NCI-H2171 treated with DMSO at 0.1 percent for 48 hours (cell line): ENCODE results near the gene TMEM33.
A peak's percentile ranks its signal among the peaks of the same experiment; 100 is the strongest.

Source experiments
- DNase-seq: peaks from one replicate; lab custom pipeline; 2025; lab: John Stamatoyannopoulos, UW

TMEM33 gene

DNA sequence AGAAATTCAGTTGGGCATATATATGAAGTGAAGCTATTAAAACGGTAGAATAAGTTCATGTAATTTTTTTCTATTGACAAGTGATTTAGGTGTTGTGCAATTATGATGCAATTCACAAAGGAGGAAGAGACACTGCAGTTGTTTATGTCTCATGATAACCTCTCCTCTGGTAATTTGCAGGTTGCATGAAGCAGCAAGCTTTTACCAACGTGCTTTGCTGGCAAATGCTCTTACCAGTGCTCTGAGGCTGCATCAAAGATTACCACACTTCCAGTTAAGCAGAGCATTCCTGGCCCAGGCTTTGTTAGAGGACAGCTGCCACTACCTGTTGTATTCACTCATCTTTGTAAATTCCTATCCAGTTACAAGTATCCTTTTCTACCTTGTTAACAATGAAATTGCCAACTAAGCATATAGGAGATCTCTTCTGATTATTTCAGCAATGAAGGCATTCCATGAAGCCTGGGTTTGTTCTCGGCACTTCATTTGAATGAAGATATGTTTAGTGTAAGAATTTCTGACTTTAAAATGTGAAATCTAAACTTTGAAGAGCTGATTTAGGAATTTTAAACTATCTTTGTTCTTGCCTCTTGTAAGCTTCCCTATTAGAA, 3.9 kb downstream of the TMEM33 start:
- no peak for DNase-seq

DNA sequence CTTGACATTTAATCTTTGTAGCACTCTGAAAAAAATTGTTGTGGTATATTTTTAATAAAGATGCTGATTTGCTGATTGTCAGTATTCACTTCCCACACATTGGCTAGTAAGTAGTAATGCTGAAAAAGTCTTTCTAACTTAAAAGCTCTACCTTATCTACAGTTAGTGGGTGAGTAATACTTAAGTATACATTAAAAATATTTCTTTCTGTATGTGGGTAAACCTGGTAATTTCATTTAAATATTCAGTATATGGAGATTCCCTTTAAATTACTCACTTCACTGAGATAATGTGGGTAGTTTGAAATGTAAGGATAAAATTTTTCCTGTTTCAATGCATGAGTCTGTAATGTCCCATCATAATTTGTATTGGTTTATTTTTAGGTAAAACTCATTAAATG, 5.6 kb downstream of the TMEM33 start:
- DNase-seq, result no peak

DNA sequence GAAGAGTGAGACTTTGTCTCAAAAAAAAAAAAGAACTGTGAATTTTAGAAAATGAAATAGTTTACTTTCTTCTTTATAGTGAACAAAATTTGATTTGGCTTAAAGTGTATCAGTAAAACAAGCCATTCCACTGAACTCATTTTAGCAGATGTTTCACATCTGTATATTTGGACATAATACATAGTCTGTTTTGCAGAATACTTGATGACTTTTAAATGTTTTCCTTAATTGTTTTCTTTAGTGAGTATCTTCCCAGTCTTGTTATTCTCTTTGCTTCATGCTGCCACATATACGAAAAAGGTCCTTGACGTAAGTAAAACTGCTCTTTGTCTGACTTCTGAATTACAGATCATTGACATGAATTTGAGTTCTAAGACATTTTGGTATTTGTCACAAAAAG, 8.3 kb downstream of the TMEM33 start:
- DNase-seq, result no peak

DNA sequence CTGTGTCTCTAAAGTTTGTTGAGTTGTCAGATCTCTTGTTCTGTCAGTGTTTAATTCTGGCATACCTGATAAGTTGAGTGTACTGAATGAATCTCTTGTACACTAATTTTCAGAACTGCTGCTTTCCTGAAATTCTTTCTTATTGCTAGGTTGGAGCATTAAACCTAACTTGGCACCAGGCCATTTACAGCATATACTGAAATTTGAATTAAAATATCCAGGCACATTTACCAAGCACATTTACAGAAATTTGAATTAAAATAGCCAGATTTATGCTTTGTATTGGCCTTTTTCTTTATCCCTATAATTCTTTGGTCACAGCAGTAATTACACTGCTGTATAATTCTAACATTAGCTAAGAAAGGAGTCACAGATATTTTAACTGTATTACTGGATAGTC, 8.9 kb downstream of the TMEM33 start:
- no peak for DNase-seq

DNA sequence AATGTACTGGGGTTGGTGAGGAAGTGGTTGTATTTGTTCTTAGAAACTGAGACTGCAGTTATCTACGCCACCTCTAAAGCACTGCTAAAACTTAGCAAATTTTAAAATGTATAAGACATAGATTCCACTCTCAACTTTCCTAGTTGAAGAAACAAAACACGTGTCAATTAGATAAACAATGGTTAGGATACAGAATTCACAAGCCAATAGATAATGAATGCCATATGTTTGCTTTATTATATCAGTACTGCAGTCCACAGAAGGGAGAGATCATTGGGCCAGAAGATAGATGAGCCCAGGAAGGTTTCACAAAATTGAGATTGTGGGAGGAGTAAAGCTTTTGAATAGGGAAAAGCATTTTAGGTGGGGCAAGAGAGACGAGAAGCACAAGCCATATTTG, 14.3 kb downstream of the TMEM33 start:
- no peak for DNase-seq

DNA sequence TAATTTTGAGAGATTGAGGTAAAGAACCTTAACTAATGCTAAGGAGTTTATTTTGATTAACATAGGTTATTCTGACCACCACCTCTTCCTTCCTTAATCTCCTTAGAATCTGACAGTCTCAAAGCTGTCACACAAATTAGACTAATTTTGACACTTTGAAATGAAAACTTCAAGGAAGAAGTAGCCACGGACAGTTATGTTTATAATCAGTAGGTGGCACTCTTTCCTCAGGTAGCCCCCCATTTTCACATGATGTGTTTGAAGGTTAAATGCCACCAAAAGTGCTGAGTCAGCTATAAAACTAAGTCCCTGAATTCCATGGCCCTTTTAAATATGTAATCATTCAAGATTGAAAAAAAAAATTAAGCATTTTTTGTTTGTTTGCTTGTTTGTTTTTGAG, 22.4 kb downstream of the TMEM33 start:
- DNase-seq, result peak; percentile 2

DNA sequence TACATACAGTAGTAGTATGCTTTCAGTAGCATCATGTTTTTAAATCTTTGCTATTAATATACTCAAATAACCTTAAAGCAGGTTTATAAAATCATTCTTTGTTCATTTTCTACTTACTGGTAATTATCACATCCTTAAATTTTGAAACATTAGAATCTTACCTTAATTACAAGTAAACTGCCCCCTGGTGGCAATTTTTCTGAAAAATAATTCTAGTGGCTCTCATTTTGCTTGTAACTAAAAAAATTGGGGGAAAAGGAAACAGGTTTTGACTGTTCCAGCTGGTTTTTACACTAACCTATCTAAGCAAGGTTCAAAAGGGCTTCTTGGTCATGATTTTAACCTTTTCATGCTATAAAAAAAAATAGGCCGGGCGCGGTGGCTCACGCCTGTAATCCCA, 27.9 kb downstream of the TMEM33 start:
- DNase-seq, result peak; percentile 1

DNA sequence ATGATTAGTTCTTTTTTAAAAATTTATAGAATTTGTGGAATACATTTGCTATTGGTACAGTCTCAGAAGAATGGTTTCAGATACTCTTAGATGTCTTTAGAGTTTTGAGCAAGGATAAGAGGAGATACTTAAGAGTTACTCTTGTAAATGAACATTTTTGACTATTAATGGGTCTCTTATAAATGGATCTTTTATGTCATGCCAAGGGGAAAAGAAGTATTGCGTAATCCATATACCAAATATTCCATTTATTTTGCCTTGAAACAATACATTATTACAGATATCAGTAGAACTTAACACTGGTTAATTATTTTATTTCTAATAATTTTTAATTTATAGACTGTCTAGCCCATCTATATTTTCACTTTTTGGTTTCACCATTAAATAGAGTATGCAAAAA, 29.2 kb downstream of the TMEM33 start:
- no peak for DNase-seq

DNA sequence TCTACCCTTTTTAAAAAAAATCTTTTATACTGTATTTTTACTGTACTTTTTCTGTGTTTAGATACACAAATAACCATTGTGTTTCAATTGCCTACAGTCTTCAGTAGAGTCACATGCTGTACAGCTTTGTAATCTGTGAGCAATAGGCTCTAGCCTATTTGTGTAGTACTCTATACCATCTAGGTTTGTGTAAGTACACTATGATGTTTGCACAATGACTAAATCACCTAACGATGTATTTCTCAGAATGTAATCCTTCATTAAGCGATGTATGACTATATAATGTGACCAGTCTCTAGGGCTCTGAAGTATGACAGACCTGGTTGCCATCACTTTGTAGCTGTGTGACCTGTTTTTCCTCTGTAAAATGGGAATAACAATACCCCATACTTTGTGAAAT, 32.2 kb downstream of the TMEM33 start:
- no peak for DNase-seq

DNA sequence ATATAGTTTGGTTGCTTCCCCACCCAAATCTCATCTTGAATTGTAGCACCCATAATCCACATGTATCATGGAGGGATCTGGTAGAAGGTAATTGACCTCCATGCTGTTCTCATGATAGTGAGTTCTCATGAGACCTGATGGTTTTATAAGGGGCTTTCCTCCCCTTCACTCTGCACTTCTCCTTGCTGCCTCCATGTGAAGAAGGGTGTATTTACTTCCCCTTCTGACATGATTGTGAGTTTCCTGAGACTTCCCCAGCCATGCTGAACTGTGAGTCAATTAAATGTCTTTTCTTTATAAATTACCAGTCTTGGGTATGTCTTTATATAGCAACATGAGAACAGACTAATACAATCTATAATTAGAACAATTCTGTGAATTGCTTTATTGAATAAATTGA, 34.4 kb downstream of the TMEM33 start:
- no peak for DNase-seq

DNA sequence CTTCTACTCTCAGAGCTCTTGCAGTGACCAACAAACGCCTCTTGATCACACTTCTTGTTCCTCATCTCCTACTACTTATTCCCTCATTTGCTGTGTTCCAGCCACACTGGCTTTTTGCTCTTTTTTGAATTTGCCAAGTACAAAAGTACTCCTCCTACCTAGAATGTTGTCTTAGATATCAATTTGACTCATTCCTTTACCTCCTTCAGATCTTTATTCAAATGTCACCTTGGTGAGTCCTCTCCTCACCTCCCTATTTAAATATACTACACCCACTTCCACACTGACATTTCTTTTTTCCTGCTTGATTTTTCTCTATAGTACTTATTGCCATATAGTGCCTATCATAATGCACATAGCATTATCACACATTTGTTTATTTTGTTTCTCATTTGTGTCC, 40.1 kb downstream of the TMEM33 start:
- no peak for DNase-seq

DNA sequence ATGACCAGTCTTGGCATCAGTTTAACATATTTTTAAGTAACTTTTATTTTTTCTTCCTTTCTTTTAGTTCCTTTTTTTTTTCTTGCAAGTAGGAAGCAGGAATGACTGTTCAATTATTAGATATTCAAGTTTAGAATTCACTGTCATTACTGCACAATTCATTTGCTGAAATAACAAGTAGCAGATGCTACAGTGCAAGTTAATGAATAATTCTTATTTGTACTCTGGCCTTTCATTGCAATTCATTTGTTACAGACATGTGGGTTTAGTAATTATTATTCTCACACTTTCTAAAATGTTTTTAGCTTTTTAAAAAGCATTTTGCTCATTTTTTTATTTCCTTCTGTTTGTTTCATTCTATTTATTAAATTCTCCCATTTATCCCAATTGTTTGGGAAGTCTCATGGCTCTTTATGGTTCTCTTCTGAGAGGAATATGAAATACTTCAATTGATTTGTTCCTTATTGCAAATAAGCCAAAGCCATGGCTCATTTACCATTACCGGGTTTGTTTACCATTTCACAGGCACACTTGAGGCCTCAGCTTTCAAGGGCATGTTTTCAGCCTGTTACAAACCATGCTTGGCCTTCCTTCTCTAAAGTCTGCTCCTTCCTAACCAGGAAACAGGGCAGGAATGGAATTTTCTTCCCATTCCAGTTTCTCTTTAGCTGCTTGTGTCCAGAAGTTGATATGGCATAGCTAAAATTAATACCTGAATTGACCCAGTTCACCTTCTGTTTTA, 41.7 kb downstream of the TMEM33 start:
- no peak for DNase-seq

DNA sequence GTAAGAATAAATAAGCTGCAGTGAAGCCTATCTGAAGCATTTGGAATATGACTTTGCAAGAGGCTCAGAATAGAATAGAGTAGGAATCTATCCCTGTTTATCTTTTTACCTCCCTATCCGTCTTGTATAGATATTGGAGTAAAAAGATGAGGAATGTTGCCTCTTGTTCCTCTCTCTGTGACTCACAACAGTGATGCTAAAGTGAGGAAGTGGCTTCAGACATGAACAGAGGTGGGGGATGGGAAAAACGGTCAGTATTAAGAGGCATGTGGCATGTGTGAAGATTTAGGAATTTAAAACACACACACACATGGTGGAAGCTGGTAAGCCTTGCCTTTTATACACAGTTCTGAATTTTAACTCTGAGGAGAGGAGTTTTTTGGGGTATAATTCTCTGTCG, 42.5 kb downstream of the TMEM33 start:
- DNase-seq, result no peak

DNA sequence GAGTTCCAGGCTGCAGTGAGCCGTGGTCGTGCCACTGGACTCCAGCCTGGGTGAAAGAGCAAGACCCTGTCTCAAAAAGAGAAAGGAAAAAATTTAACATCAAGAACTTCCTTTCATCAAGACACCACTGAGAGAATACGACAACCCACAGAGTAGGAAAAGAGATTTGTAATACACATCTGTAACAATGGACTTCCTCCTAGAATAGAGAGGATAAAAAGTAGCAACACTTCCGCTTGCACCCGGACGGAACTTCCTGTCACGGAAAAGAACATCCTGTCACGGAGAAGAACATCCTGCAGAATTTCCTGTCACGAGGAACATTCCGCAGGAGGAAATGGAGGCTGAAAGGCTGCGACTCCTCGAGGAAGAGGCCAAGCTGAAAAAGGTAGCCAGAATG, 46.2 kb downstream of the TMEM33 start, which contains the start of gene DCAF4L1:
Gene DCAF4L1 (plus strand): TSS at position 301 of the 400 bp plus-strand sequence. CDS start 37 bp downstream, at position 338.
- no peak for DNase-seq

DNA sequence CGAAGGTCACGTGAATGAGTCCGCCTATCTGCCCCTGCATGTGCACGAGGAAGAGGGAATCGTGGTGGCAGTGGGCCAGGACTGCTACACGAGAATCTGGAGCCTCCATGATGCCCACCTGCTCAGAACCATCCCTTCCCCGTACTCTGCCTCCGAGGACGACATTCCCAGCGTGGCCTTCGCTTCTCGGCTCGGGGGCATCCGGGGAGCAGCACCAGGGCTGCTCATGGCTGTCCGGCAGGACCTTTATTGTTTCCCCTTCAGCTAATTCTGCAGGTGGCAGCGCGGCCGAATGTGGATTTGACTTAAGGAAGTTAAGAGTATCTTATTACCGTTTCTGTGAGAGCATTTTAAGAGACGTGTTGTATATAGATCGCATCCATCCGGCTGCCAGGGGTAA, 47.5 kb downstream of the TMEM33 start:
- DNase-seq, result no peak

DNA sequence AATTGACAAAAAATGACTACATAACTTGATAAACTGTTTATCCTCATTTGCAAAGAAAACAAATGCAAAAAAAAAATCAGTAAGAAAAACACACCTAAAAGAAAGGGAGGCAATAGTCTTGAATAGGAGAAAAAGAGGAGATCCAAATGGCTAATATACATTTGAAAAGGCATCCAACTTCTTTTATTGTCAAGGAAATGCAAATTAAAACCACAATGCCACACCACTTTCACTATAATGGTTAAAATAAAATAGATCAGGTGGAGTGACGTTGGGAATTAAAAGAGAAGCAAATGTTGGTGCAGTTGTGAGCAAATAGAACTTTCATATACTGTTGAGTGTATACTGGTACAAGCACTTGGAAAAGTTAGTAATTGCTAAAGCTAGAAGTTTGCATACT, 49.9 kb downstream of the TMEM33 start:
- DNase-seq, result no peak

DNA sequence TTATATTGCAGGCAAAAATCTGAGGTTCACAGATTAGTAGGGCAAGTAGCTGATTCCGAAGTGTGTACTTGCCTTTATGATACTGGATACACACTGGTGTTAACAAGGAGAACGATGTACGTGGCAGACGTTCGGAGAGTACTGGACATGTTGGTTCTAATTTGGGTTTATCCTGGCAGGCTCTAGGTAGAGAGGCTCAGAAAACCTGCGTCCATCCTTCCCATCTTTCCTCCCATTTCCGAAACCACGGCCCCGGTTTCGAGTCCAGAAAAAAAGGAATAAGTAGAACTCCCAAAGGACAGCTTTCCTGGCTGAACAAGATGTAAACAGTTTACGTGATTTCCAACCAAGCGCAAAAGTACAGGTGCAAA, 54.8 kb downstream of the TMEM33 start:
- no peak for DNase-seq

DNA sequence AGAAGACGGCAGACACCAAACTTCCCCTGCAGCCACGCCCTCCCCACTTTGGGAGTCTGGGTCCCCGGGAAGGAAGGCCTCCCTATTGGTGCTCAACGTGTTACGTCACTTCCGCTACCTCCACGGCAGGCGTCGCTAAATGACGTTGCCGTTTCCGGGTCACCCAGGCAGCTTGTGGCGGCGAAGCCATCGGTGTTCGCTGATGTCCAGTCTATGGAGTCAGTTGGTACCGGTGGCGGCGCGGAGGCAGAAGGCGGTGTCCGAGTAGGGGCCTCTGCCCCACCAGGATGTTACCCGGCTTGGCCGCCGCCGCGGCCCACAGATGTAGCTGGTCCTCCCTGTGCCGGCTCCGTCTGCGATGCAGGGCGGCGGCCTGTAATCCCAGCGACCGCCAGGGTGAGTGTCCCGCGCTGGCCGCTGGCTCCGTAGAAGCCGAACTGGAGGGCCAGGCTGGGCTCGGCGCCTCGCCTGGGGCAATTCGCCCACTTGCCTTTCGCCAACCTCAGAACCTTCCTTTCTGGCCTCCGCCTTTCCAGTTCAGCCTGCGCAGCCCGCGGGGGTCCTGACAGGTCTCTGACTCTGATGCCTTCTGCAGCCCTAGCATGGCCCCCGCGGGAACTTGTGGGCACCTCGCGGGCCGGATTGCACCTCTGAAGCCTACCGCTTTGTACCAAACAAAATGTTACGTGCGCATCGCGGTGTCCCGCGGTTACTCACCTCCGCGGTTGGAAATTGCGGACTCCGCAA, 55.3 kb downstream of the TMEM33 start, which contains the start of gene SLC30A9:
Gene SLC30A9 (plus strand): TSS at position 166 of the 747 bp plus-strand sequence. CDS start 122 bp downstream, at position 288.
- DNase-seq, result peak; percentile 80

DNA sequence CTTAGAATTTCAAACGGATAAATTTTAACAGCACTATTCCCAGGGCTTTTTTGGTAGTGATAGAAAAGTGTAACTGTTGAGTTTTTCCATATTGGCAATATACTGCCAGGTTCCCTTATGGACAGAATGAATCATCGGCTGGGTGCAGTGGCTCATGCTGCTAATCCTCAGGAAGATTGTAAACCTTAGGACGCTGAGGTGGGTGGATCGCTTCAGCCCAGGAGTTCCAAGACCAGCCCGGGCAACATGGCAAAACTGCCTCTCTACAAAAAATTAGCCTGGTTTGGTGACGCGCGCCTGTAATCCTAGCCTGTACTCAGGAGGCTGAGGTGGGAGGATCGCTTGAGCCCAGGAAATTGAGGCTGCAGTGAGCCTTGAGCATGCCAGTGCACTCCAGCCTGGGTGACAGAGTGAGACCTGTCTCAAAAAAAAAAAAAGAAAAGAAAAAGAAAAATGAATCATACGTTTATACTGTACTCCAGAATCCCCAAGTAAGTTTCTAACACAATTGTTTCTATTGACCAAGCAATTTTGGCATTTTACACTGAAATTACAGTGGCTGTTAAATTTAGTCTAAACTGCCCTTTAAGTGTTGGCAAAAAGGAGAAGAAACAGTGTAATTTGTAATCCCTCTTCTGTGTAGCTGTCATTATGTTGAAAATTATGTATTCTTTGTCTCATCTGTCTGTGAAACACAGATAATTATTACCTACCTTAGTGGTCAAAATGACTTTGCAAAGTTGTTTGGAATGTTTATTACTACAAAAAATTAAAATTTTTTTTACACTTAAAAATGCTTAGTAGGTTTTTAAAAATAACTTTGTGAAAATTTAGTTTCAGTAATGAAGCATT, 56.9 kb downstream of the TMEM33 start:
- DNase-seq, result no peak

DNA sequence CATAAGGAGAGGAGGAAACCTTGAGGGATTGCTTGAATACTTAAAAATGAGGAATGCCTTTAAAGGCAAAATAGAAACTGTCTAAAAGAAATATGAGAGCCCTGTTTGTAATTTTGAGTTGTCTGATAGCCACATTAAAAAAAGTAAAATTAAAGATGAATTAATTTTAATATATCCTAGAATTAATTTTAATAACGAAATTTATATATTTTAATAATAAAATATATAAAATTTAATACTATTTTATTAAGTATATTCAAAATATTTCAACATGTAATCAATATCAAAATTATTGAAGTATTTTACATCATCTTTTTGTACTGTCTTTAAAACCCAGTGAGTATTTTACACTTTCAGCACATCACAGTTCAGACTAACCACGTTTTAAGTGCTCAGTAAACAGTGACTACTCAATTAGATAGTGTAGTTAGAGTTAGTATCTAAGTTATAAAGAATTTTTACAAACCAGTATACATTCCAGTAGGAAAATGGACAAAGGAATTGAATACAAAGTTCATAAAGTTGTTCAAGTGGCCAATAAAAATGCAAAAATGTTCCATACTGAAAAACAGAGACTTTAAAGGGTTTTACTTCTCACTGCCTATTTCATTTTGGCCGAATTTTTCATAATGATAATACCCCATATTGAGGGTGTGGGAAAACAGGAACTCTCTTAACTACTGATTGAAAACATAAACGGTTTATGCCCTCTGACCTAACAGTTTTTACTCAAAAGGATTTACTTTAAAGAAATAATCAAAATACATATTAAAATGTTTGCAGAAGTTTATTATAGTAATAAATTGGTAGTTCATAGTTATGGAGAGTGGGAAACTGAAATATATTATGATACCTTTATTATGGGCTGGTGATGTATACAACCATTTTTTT, 58.0 kb downstream of the TMEM33 start:
- no peak for DNase-seq

DNA sequence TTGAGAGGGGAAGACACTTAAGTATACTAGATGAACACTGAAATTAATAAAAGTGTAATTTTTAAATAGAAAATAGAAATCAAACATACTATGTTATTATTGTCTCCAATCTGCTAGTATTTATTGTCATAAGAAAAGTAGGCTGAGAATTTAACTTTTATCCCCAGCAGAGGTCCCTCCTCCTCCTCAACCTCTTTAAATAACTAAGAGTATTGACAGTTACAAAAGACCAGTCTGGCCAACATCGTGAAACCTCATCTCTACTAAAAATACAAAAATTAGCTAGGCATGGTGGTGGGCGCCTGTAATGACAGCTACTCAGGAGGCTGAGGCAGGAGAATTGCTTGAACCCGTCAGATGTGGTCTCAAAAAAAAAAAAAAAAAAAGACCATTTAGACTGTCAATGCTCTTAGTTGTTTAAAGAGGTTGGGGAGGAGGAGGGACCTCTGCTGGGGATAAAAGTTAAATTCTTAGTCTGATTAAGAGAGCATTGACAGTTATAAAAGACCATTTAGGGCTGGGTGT, 59.3 kb downstream of the TMEM33 start:
- DNase-seq, result no peak
